Mucosa of descending colon (tissue), 3 donors: ENCODE measurements around the gene CDKN2D. TPM values are rescaled to one million over a fixed set of nuclear protein-coding genes. Genes with fewer than 3 reads are reported as not detected.
"Not testable (repeated sequence)": the region's sequence is repeated elsewhere in the genome, so short reads cannot be mapped to it uniquely, and the experiment has no call there.

Experiments used
- ATAC-seq: fragments of 200-7000 bp; cut with Tn5 transposase; one replicate; pipeline ENCODE4 v1.9.1; 2020; ENCODE audit warnings: mild to moderate bottlenecking, moderate library complexity
- DNase-seq, 3 donors: peaks; one replicate each; pipeline ENCODE4 v3.0.0-alpha.2; 2020
- H3K36me3 ChIP-seq: fragments of 200-600 bp; one replicate; pipeline ENCODE4 v1.8.0; 2021; ENCODE audit warnings: low read depth, mild to moderate bottlenecking
- H3K4me1 ChIP-seq: fragments of 200-600 bp; one replicate; pipeline ENCODE4 v1.8.0; 2021; ENCODE audit warnings: low read depth, mild to moderate bottlenecking
- H3K4me3 ChIP-seq: fragments of 200-600 bp; one replicate; pipeline ENCODE4 v1.8.0; 2021; ENCODE audit warnings: mild to moderate bottlenecking
- H3K9me3 ChIP-seq: fragments of 200-600 bp; one replicate; pipeline ENCODE4 v1.8.0; 2021; ENCODE audit warnings: mild to moderate bottlenecking
- intact Hi-C, 2 donors: fragments of 100-400 bp; cut with DNase I in 1 of 2; cut with micrococcal nuclease in 1 of 2; formaldehyde crosslinking; loops; one replicate each; pipeline versions ENCODE4 v1.11.0 to v1.11.1; 2022; cut with DNase I, micrococcal nuclease
- total RNA-seq, 3 donors: library from RNA; stranded (reverse); fragmentation: NEBNext Ultra II Directional in 2 of 3; extraction: Animal tissue kit (Norgen Biotek cat#: 25700) in 2 of 3; gene quantifications; one replicate each; pipeline versions ENCODE4 v1.2.1 to v1.2.4, GENCODE V29; 2021 to 2023
- TF ChIP-seq, protein P1 (sequence below): fragments of 200-600 bp; IDR thresholded peaks from one replicate; pipeline ENCODE4 v1.8.0; 2022; ENCODE audit warnings: antibody characterized with exemption, mild to moderate bottlenecking
- donor health status: DM: no; HTN: no; CAD: no; lungs with moderate emphysema.
- donor health status: DM: no; HTN: no; CAD: no.
- donor health status: DM: no; HTN: yes; CAD: no.

Gene CDKN2D
- total RNA-seq, 3 donors from 2014 or later: 6.1 to 12.1 (median 11.9) TPM

DNA sequence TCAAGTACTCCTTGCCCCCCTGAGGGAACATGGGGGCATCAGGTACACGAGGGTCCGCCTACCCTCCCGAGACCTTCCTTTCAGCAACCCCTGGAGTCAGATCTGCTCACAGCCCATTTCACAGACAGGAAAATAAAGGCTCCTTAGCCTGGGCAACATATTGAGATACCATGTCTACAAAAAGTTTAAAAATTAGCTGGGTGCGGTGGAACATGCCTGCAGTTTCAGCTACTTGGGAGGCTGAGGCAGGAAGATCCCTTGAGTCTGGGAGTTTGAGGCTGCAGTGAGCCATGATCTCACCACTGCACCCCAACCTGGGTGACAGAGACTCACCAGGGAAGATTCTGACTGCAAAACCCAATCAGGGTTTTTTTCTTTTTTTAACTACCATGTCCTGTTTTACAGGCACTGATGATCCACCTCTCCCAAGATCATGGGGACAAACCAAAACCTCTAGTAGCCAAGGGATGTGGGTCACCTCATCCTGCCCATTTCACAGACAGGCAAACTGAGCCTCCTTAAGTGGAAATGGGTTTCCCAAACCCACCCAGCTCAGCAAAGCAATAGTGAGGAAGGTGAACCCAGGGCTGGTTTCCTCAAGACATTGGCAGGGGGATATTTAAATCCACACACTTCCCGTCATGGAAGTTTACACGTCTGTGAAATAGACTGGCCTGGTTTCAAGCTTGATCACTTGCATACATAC is 6.4 kb upstream of the CDKN2D start:
- no peaks in the 10 kb centered on the region for H3K36me3 ChIP-seq
- intact Hi-C loops: no loop called here
- ATAC-seq: no peak

DNA sequence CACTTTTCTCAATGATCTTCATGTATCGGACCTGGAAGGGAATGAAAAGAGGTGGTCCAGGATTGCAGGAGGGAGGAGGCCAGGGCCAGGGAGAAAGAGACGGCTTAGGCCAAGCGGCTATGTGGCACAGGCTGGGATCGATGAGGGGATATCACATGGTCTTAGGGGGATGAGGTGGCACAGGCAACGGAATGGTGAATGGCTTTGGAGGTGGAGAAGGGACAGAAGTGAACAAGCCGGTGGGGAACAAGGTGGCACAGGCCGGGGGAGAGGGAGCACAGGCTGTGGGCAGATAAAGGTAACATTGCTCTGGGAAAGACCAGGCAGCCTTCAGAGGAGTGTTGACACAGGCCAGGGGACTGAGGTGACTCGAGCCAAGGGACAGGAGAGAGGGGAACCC is 5.7 kb upstream of the CDKN2D start:
- DNase-seq: no peak
- Histone ChIP-seq H3K4me3 (no peak overlapping the region), H3K9me3 (no peaks in the 10 kb centered on the region), H3K36me3 (no peaks in the 10 kb centered on the region), H3K4me1 (peaks cover 8% of the 10 kb centered on the region)
- no peak for ATAC-seq
- intact Hi-C loops: no loop called here
- TF ChIP-seq, protein P1, sequence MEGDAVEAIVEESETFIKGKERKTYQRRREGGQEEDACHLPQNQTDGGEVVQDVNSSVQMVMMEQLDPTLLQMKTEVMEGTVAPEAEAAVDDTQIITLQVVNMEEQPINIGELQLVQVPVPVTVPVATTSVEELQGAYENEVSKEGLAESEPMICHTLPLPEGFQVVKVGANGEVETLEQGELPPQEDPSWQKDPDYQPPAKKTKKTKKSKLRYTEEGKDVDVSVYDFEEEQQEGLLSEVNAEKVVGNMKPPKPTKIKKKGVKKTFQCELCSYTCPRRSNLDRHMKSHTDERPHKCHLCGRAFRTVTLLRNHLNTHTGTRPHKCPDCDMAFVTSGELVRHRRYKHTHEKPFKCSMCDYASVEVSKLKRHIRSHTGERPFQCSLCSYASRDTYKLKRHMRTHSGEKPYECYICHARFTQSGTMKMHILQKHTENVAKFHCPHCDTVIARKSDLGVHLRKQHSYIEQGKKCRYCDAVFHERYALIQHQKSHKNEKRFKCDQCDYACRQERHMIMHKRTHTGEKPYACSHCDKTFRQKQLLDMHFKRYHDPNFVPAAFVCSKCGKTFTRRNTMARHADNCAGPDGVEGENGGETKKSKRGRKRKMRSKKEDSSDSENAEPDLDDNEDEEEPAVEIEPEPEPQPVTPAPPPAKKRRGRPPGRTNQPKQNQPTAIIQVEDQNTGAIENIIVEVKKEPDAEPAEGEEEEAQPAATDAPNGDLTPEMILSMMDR: no peak

More for the DNA sequence above, 6.4 kb upstream of the CDKN2D start:
- Histone ChIP-seq H3K9me3 (no peaks in the 10 kb centered on the region), H3K4me3 (no peak overlapping the region), H3K4me1 (peaks cover 2% of the 10 kb centered on the region)
- TF ChIP-seq, protein P1: no peak
- no peak for DNase-seq

DNA sequence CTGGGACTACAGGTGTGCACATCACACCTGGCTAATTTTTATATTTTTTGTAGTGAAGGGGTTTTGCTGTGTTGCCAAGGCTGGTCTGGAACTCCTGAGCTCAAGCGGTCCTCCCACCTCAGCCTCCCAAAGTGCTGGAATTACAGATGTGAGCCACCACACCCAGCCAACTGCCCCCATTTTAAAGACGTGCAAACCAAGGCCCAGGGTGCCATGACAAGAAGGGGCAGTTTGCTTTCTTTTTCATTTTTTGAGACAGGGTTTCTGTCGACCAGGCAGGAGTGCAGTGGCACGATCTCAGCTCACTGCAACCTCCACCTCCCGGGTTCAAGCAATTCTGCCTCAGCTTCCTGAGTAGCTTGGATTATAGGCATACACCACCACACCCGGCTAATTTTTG is 5.0 kb upstream of the CDKN2D start:
- intact Hi-C loops, H3K9me3 ChIP-seq, H3K4me3 ChIP-seq, DNase-seq, H3K36me3 ChIP-seq, ATAC-seq: not testable (repeated sequence)
- peaks cover 14% of the 10 kb centered on the region for H3K4me1 ChIP-seq

DNA sequence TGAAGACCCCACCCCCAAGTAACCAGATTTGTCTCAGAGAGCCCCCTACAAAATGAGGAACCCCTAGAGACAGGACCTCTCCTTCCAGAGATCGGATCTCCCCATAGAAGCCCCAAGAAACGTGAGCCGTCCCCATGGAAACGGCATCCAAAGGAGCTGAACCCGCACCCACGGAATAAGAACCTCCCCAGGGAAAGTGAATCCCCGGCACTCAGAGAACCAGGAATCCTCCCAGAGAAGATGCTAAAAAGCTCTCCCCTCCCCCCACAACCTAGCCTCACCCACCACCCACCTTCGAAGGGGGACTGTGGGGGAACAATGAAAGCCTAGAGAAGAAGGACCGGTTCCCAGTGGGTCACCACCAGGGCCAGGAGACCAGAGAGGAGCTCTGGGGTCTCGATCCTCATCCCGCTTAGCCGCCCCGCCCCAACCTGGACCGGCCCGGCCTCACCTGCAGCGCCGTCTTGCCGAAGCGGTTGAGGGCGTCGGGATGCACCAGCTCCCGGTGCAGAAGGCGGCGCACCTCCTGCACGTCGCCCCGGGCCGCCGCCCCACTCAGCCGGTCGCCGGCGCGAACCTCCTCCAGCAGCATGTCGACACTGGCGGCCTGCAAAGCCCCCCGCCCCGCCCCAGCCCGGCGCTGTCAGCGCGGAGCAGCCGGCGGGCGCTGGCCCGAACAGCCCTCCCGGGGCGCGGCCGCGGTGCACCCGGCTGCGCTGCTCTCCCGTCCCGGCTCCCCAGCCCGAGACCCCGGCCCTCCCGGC is 535 bp downstream of the CDKN2D start:
- intact Hi-C loops: no loop called here
- Histone ChIP-seq H3K9me3 (no peaks in the 10 kb centered on the region), H3K36me3 (no peaks in the 10 kb centered on the region), H3K4me1 (peaks cover 36% of the 10 kb centered on the region), H3K4me3 (peak overlapping the region; percentile 46)
- TF ChIP-seq, protein P1: no peak
- ATAC-seq (peak; percentile 29), DNase-seq (peak; percentile 59 to 84 (median 80))

GRCh38 chr19:10567656-10568055 is 1.1 kb downstream of the CDKN2D start:
- no peaks in the 10 kb centered on the region for H3K9me3 ChIP-seq
- ATAC-seq (no peak), DNase-seq (no peak)
- TF ChIP-seq, protein P1: no peak
- no peaks in the 10 kb centered on the region for H3K36me3 ChIP-seq
- H3K4me3 ChIP-seq: no peak overlapping the region
- H3K4me1 ChIP-seq: peaks cover 36% of the 10 kb centered on the region
- intact Hi-C loops: no loop called here
